LNCaP clone FGC (cell line): Measurements from ENCODE around the gene SCUBE2.

Source experiments
- DNase-seq: peaks from one replicate; pipeline ENCODE4 v3.0.0-alpha.2; 2011; ENCODE audit warnings: low read depth
- H3K4me3 ChIP-seq: 2 replicates; pipeline ENCODE4 v1.5.1; 2011; ENCODE audit warnings: mild to moderate bottlenecking, low read depth, low read length, control low read depth
- TF ChIP-seq, protein P1 (sequence below): IDR thresholded peaks from 2 replicates; pipeline ENCODE4 v1.5.1; 2012; ENCODE audit warnings: mild to moderate bottlenecking; ENCODE audit not compliant: control insufficient read depth, insufficient read depth; ENCODE audit errors: extremely low read depth

SCUBE2 gene

GRCh38 chr11:9008661-9009060 is 82.7 kb downstream of the SCUBE2 start:
- no peak overlapping the region for H3K4me3 ChIP-seq
- TF ChIP-seq, protein P1, sequence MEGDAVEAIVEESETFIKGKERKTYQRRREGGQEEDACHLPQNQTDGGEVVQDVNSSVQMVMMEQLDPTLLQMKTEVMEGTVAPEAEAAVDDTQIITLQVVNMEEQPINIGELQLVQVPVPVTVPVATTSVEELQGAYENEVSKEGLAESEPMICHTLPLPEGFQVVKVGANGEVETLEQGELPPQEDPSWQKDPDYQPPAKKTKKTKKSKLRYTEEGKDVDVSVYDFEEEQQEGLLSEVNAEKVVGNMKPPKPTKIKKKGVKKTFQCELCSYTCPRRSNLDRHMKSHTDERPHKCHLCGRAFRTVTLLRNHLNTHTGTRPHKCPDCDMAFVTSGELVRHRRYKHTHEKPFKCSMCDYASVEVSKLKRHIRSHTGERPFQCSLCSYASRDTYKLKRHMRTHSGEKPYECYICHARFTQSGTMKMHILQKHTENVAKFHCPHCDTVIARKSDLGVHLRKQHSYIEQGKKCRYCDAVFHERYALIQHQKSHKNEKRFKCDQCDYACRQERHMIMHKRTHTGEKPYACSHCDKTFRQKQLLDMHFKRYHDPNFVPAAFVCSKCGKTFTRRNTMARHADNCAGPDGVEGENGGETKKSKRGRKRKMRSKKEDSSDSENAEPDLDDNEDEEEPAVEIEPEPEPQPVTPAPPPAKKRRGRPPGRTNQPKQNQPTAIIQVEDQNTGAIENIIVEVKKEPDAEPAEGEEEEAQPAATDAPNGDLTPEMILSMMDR, result no peak
- DNase-seq, result no peak

GRCh38 chr11:9008011-9008550 is 83.3 kb downstream of the SCUBE2 start:
- no peak for DNase-seq
- no peak overlapping the region for H3K4me3 ChIP-seq
- TF ChIP-seq, protein P1, result no peak

DNA sequence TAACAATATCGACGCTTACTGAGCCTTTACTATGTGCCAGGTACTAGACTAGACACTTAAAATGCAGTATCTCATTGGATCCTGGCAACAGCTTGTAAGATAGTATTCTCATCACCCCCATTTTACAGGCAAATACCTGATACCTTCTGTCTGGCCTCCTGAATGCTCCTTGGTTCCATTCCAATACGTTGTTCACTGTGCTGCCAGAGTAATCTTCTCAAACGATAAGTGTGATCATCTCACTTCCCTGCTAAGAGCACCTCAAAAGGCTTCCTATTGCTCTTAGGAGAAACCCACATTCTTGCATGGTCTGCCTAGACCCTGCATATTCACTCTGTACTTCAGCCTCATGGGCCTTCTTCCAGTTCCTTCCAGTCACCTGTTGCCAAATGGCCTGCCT is 86.3 kb downstream of the SCUBE2 start:
- TF ChIP-seq, protein P1, result no peak
- no peak for DNase-seq
- no peak overlapping the region for H3K4me3 ChIP-seq

DNA sequence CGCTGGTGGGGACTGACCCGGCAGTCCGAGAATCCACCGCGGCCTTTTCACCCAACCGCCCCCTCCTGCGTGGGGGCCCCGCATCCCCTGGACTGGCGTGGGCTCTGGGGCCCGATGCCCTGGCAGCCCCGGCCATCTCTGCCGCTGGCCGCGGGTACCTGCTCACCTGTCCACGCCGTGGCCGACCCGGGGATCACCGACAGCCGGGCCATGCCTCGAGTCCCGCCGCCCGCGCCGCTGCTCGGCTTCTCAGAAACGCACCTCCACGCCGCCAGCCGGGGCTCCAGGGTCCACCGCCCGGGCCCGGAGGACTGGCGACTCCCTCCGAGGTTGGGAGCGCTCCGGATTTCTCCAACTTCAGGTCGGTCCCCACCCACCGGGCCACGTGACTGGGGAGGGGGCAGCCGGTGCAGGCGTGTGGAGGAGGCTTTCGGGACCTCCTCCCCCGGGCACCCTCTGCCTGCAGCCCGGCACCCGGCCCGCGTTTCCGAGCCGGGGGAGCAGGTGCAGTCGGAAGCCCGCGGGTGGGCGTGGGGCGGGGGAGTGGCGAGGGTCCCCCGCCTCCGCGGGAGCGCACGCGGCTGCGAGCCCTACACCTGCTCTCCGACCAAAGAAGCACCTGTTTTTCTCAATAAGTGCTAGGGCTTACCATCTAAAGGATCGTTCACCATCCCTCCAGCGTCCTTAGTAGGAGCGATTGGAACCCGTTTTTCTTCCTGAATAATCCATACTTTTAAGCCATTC is 87.0 kb downstream of the SCUBE2 start:
- no peak for DNase-seq
- H3K4me3 ChIP-seq, result no peak overlapping the region
- TF ChIP-seq, protein P1, result no peak

DNA sequence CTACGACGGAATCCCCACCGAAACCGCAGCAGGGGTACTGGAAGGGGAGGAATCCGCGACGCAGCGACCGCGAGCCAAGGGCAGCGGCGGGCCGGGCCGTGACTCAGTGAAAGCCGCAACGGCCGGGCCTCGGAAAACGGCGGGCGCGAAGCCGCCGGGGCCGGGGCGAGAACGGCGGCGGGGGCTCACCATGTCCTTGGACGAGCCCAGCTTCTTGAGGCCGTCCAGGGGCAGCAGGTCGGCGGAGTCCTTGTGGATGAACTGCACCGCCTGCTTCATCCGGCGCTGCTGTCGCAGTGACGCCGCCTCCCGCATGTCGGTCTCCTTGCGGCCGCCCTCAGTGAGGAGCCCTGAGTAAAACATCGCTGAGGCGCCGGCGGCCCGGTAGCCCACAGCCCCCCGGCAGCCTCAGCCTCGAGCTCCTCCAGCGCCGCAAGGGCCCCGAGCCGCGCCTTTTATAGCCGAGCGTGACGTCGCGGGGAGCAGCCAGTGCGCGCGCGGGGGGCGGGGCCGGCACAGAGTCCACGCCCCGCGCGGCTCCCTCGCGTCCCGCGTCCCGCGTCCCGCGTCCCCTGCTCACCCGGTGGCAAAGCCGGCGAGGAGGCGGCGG is 87.7 kb downstream of the SCUBE2 start, which contains the start of gene NRIP3:
Gene NRIP3 (minus strand): TSS at position 429 of the 610 bp plus-strand sequence. CDS start 66 bp downstream, at position 363.
- H3K4me3 ChIP-seq, result no peak within 1 kb of the TSS
- TF ChIP-seq, protein P1, result no peak
- no peak for DNase-seq

DNA sequence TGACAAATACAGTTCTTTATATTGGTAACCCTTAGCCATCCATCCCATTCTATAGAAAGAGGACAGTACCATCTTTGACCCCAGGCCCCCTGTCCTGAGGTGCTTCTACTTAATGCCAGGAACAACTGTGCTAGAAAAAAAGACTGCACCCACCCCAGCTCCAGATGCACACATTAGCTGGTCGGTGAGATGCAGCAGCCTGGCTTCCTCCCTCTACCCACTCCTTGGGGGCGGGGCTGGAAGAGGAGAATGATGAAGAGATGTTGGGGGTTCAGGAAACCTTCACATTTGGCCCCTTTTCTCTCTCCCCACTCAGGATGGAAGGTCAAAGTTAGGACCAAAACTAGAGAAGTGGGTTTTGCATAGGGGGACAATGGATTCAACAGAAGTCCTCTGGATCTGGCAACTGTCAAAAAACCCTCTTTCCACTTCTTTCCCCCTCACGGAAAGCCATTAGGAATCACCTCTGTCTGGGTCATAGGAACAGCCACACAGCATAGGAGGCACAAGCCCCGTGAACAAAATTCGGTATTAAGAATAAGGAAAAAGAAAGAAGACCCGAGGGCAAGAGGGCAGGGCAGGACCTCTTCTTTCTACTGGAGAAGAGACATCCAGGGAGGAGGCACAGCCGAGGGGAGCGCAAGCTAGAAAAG is 88.4 kb downstream of the SCUBE2 start:
- no peak for DNase-seq
- no peak overlapping the region for H3K4me3 ChIP-seq
- TF ChIP-seq, protein P1, result no peak
